GM12873 (cell line): ENCODE results near the gene ADNP.

Experiments
- CTCF ChIP-seq: IDR thresholded peaks from 2 replicates; pipeline ENCODE4 v1.5.1; 2012; ENCODE audit warnings: low read depth, mild to moderate bottlenecking, moderate library complexity, low read length, control low read depth; ENCODE audit not compliant: insufficient read depth; ENCODE audit errors: missing control alignments

Gene ADNP

GRCh38 chr20:50843331-50844276 is 87.6 kb downstream of the ADNP start:
- no peak for TF ChIP-seq CTCF

DNA sequence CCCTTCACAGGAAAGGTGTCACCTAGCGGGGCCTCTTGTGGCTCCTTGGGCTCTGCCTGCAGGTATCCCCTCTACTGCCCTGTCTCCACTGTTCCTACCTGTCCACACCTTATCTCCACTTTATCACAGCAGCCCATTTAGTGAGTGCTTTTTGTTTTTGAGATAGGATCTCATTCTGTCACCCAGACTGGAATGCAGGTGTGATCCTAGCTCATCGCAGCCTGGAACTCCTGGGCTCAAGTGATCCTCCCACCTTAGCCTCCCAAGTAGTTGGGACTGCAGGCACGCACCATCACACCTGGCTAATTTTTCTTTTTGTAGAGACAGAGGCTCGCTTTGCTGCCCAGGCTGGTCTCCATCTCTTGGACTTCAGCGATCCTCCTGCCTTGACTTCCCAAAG is 88.4 kb downstream of the ADNP start:
- no peak for TF ChIP-seq CTCF
